HEK293T (cell line): ENCODE data around the gene CNOT2.

Experiments
- BHLHE40 ChIP-seq: fragments of 450-650 bp; IDR thresholded peaks from 2 replicates; pipeline ENCODE4 v1.6.1; 2016; ENCODE audit warnings: mild to moderate bottlenecking, moderate library complexity, borderline replicate concordance
- FOXA1 ChIP-seq: fragments of 450-650 bp; IDR thresholded peaks from 2 replicates; pipeline ENCODE4 v1.6.1; 2016; ENCODE audit warnings: mild to moderate bottlenecking
- NFRKB ChIP-seq: fragments of 450-650 bp; IDR thresholded peaks from 2 replicates; pipeline ENCODE4 v1.6.1; 2016; ENCODE audit warnings: mild to moderate bottlenecking, moderate library complexity

GRCh38 chr12:70329728-70330127 lies 86.5 kb downstream of the CNOT2 start:
- TF ChIP-seq NFRKB (no peak), BHLHE40 (no peak), FOXA1 (no peak)
